HUES6 (cell line): ENCODE measurements around the gene ILKAP.

ENCODE experiments used
- H3K27ac ChIP-seq: 2 replicates; pipeline ENCODE4 v1.7.0; 2013; ENCODE audit warnings: low read depth, mild to moderate bottlenecking, low read length, inconsistent platforms
- H3K27me3 ChIP-seq: 2 replicates; pipeline ENCODE4 v1.6.1; 2013; ENCODE audit warnings: low read length; ENCODE audit not compliant: control insufficient read depth, insufficient read depth
- H3K36me3 ChIP-seq: 2 replicates; pipeline ENCODE4 v1.6.1; 2013; ENCODE audit warnings: low read length; ENCODE audit not compliant: control insufficient read depth, insufficient read depth
- H3K4me1 ChIP-seq: 2 replicates; pipeline ENCODE4 v1.6.1; 2013; ENCODE audit warnings: low read length; ENCODE audit not compliant: control insufficient read depth, insufficient read depth
- H3K4me3 ChIP-seq: 2 replicates; pipeline ENCODE4 v1.5.1; 2013; ENCODE audit warnings: low read depth, low read length
- H3K9ac ChIP-seq: one replicate; pipeline ENCODE4 v1.6.1; 2013; ENCODE audit warnings: mild to moderate bottlenecking, low read length
- H3K9me3 ChIP-seq: 2 replicates; pipeline ENCODE4 v1.6.1; 2013; ENCODE audit warnings: low read depth, low read length; ENCODE audit not compliant: control insufficient read depth, insufficient read depth

Gene ILKAP

DNA sequence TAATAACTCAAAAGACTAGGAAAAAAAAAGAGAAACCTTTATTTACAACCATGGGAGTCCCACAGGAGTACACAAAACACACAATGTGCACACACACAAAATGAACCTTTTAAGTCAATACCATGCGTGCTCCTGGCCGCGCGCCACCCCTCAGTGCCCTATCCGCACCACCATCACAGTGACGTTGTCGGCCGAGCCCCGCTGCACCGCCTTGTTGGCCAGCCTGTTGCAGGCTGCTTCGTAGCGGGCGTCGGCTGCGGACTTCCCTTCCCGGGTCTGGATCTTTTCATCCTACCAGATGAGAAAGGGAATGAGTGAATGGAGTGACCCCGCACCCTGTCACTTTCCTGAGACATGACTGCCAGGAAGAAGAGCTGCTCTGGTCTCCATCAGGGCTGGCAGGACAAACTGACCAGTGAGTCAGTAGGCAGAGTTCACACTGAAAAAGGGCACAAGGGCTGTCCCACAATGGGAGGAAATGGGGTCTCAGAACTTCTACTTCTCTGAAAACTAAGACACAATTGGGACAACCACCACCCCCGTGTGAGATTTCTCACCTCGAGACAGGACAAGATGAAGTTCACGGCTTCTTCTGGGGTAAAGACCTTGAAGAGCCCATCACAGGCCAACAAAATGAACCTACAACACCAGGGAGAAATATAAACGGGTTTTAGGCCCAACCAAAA, 33.0 kb downstream of the ILKAP start:
- no peaks in the 10 kb centered on the region for H3K9me3 ChIP-seq
- H3K27me3 ChIP-seq, result peaks cover 4% of the 10 kb centered on the region; the same call in 1 of the 2 replicates
- no peak overlapping the region for H3K27ac ChIP-seq
- no peaks in the 10 kb centered on the region for H3K4me1 ChIP-seq
- no peak overlapping the region for H3K4me3 ChIP-seq
- H3K9ac ChIP-seq, result no peak overlapping the region
- peaks cover 64% of the 10 kb centered on the region for H3K36me3 ChIP-seq

GRCh38 chr2:238169708-238170251, 33.7 kb downstream of the ILKAP start:
- H3K4me1 ChIP-seq, result no peaks in the 10 kb centered on the region
- H3K9ac ChIP-seq, result no peak overlapping the region
- peaks cover 58% of the 10 kb centered on the region for H3K36me3 ChIP-seq
- no peak overlapping the region for H3K27ac ChIP-seq
- no peak overlapping the region for H3K4me3 ChIP-seq
- peaks cover 12% of the 10 kb centered on the region for H3K27me3 ChIP-seq
- H3K9me3 ChIP-seq, result no peaks in the 10 kb centered on the region

- Histone ChIP-seq H3K9ac (no peak overlapping the region), H3K4me3 (no peak overlapping the region), H3K9me3 (no peaks in the 10 kb centered on the region), H3K4me1 (no peaks in the 10 kb centered on the region), H3K36me3 (peaks cover 52% of the 10 kb centered on the region), H3K27ac (no peak overlapping the region), H3K27me3 (peaks cover 17% of the 10 kb centered on the region)
Measured at GRCh38 chr2:238169048-238169707, 34.3 kb downstream of the ILKAP start.

DNA sequence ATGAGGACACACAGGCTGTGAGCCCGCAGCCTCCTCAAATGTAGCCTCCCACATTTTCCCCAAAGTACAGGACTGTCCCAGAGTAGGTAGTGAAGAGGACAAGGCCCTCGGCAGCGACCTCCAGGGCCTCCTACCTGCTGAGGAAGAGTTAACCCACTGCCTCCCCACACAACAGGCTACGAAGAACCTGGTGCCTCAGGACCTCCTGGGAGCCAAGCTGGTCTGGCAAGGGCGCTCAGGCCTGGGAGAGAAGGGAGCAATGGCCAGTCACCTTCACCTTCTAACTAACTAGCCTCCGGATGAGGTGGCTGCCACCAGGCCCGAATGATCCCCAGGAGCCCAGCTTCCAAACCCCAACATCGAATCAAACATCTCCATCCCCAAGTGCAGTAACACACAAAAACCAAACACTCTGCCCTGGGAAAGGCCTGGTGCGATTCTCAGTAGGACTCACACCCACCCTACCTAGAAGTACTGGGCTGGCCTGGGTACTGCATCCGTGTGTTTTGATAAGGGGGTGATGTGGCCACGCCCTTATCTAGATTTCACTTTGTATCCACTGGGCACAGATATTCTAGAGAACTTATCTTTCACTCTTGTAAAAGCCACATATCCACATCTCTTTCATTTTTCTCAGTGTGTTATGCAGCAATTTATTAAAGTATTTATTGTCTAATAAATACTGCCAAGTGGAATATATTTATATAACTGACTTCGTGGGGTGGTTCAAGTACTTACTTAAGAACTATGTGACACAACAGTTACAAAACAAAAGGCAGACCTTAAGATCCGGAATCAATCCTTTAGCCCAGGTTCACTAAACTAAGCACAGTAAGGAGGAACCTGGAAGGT, 35.1 kb downstream of the ILKAP start:
- no peak overlapping the region for H3K9ac ChIP-seq
- H3K36me3 ChIP-seq, result peaks cover 45% of the 10 kb centered on the region
- no peak overlapping the region for H3K27ac ChIP-seq

DNA sequence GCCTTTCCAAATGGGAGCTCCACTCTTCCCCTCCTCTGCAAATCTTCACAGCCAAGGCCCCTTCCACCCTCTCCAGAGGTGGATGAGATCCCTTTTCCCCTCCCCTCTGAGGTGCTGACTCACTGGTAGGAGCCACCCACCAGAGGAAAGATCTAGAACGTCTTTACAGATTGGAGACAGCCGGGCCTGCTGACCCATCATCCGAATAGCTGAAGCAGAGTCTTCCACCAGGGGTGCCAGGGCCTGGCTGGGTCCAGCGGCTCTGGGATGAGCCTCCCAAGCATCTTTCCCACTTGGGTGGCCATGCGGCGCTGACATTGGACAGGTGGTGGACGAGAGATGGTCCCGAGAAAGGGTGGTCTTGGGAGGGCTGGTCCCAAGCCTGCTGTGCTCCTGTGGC, 35.7 kb downstream of the ILKAP start:
- Histone ChIP-seq H3K4me3 (no peak overlapping the region), H3K9ac (no peak overlapping the region), H3K27me3 (peaks cover 31% of the 10 kb centered on the region), H3K4me1 (no peaks in the 10 kb centered on the region), H3K36me3 (peaks cover 38% of the 10 kb centered on the region), H3K9me3 (no peaks in the 10 kb centered on the region), H3K27ac (no peak overlapping the region)

More for the DNA sequence above, 35.1 kb downstream of the ILKAP start:
- H3K9me3 ChIP-seq, result no peaks in the 10 kb centered on the region
- peaks cover 25% of the 10 kb centered on the region for H3K27me3 ChIP-seq
- H3K4me3 ChIP-seq, result no peak overlapping the region
- no peaks in the 10 kb centered on the region for H3K4me1 ChIP-seq

DNA sequence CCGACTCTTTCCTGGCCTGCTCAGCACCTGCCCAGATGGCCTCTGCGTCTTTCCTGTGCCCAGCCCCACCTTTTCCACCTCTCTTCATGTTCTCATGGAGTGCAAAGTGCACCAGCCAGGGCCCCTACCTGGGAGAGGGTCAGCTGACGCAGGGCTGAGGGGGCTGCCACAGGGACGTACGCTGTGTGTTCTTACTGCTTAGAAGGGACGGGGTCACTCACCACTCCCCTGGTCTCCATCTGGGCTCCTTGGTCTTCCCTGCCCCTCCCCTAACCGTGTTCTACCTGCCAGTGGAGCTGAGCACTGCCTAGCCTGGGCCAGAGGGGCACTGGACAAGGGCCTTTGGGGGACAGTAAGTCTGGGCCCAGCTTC, 36.2 kb downstream of the ILKAP start:
- Histone ChIP-seq H3K9me3 (no peaks in the 10 kb centered on the region), H3K27ac (no peak overlapping the region), H3K4me1 (no peaks in the 10 kb centered on the region), H3K27me3 (peaks cover 35% of the 10 kb centered on the region), H3K9ac (no peak overlapping the region), H3K4me3 (no peak overlapping the region), H3K36me3 (peaks cover 34% of the 10 kb centered on the region)

GRCh38 chr2:238166391-238167343, 36.8 kb downstream of the ILKAP start:
- Histone ChIP-seq H3K9ac (no peak overlapping the region), H3K4me3 (no peak overlapping the region), H3K4me1 (no peaks in the 10 kb centered on the region), H3K9me3 (no peaks in the 10 kb centered on the region), H3K36me3 (peaks cover 29% of the 10 kb centered on the region), H3K27ac (no peak overlapping the region), H3K27me3 (peaks cover 42% of the 10 kb centered on the region)

DNA sequence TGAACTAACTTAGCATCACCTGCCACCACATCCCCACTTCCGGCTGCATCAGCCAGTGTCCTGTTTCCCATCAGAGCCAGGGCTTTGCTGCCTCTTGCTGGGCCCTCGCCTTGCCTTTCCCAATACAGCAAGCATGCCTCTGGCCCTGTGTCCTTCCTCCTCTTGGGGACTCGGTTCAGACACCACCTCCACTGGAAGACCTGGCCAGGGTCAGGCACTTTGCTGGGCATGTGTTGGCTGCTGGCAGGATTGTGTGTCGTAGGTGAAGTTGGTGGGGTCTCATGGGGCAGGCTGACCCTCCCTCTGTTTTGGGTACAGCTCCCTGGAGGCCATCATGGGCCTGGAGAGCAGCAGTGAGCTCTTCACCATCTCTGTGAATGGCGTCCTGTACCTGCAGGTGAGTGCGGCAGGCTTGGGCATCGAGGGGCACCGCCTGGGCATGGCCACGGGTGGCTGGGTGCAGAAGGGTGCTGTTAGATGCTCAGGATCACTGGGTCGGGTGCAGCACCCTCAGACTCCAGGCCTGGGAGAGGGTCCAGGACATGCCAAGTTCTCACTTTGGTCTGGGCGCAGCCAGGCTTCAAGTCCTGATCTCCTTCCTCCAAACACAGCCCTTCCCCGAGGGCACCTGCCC, 38.1 kb downstream of the ILKAP start:
- Histone ChIP-seq H3K27me3 (peaks cover 55% of the 10 kb centered on the region), H3K36me3 (peaks cover 21% of the 10 kb centered on the region), H3K9ac (no peak overlapping the region), H3K4me1 (no peaks in the 10 kb centered on the region; the same call in 1 of the 2 replicates), H3K4me3 (no peak overlapping the region), H3K27ac (no peak overlapping the region), H3K9me3 (no peaks in the 10 kb centered on the region)

GRCh38 chr2:238164906-238165287, 38.6 kb downstream of the ILKAP start:
- no peak overlapping the region for H3K4me3 ChIP-seq
- H3K36me3 ChIP-seq, result peaks cover 16% of the 10 kb centered on the region
- H3K27ac ChIP-seq, result no peak overlapping the region
- peaks cover 2% of the 10 kb centered on the region; the same call in 1 of the 2 replicates for H3K4me1 ChIP-seq
- no peak overlapping the region for H3K9ac ChIP-seq
- H3K27me3 ChIP-seq, result peaks cover 60% of the 10 kb centered on the region
- no peaks in the 10 kb centered on the region for H3K9me3 ChIP-seq
